ENCODE results near the gene RAPGEF6.

DNA sequence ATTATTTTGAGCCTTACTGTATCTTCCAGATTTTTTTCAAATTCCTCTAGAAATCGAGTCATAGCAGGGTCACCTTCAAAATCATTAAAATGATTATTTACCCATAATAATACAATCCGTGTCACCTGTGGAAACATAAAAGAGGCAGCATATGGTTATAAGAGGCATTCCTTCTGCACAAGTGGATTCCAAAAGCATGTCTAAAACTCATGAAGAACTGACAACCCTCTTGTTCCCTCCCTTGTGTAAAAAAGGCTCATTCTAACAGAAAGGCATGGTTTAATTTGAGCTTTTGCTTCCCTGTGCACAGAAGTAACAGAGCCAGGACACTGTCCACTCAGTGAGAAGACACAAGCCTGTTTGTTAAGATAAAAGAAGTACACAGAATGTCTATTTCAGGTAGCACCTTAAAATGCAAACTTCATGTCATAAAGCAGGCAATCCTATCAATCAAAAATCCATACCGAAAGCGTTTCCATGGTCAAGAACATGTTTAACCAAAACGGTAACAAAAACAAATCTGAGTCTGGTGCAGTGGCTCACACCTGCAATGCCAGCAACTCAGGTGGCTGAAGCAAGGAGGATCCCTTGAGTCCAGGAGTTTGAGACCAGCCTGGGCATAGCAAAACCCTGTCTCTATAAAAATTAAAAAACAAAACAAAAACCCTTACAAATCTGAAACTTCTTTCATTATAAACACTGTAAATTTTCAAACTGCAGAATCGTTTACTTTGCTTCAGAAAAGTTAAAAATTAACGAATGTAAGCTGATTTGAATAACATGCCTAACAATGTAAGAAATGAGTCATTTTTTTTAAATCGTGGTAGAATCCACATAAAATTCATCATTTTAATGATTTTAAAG lies 139.3 kb downstream of the RAPGEF6 start:
- no peak for TF ChIP-seq POLR2A (IDR thresholded peaks at IDR 0.05)
- TF ChIP-seq, protein P1, sequence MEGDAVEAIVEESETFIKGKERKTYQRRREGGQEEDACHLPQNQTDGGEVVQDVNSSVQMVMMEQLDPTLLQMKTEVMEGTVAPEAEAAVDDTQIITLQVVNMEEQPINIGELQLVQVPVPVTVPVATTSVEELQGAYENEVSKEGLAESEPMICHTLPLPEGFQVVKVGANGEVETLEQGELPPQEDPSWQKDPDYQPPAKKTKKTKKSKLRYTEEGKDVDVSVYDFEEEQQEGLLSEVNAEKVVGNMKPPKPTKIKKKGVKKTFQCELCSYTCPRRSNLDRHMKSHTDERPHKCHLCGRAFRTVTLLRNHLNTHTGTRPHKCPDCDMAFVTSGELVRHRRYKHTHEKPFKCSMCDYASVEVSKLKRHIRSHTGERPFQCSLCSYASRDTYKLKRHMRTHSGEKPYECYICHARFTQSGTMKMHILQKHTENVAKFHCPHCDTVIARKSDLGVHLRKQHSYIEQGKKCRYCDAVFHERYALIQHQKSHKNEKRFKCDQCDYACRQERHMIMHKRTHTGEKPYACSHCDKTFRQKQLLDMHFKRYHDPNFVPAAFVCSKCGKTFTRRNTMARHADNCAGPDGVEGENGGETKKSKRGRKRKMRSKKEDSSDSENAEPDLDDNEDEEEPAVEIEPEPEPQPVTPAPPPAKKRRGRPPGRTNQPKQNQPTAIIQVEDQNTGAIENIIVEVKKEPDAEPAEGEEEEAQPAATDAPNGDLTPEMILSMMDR (IDR thresholded peaks at IDR 0.05) = no peak
